ENCODE results near the gene NEMP1.
"Not testable (repeated sequence)": the region's sequence is repeated elsewhere in the genome, so short reads cannot be mapped to it uniquely, and the experiment has no call there.

The NEMP1 gene

GRCh38 chr12:57029457-57029856, 49.1 kb downstream of the NEMP1 start:
- DNase-seq (ENCODE audit: low read depth in 2 of 2) = no peak

GRCh38 chr12:57027805-57028153, 50.8 kb downstream of the NEMP1 start:
- no peak for DNase-seq (ENCODE audit: low read depth in 2 of 2)

GRCh38 chr12:57027011-57027804, 51.4 kb downstream of the NEMP1 start:
- no peak for DNase-seq (ENCODE audit: low read depth in 2 of 2)

DNA sequence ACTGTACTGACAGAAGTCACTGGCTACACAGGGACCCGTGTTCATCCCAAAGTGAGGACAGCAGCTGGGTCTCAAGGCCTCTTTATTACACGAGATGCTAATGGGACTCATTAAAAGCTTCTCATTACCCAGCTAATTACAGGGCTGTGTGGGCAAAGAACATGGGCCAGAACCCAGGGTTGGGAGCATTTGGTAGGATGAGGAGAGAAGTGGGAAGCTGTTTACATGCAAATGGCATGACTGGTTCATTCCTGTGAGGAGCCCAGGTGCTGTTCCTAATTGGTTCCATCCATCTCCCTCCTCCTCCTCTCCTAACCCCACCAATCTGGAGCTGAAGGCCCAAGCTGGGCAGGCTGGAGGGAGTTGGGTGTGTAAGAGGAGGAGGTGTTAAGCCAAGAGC, 53.4 kb downstream of the NEMP1 start:
- DNase-seq (ENCODE audit: low read depth in 2 of 2) = no peak

DNA sequence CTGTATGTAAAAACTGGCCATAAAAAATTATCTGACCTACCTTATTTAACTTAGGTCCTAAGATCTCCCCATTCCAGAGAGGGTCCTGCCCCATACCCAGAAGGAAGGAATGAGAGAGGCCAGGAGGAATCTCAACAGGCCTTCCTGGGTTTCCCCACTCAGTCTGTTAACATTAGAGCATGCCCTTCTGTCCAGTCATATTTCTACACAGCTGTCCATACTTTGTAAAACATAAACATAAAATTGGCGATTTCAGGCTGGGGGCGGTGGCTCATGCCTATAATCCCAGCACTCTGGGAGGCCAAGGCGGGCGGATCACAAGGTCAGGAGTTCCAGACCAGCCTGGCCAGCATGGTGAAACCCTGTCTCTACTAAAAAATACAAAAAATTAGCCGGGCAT, 56.3 kb downstream of the NEMP1 start:
- not testable (repeated sequence) for DNase-seq (ENCODE audit: low read depth in 2 of 2)

GRCh38 chr12:57019983-57020719, 58.4 kb downstream of the NEMP1 start:
- no peak for DNase-seq (ENCODE audit: low read depth in 2 of 2)

GRCh38 chr12:57018906-57019305, 59.7 kb downstream of the NEMP1 start:
- no peak for DNase-seq (ENCODE audit: low read depth in 2 of 2)

DNA sequence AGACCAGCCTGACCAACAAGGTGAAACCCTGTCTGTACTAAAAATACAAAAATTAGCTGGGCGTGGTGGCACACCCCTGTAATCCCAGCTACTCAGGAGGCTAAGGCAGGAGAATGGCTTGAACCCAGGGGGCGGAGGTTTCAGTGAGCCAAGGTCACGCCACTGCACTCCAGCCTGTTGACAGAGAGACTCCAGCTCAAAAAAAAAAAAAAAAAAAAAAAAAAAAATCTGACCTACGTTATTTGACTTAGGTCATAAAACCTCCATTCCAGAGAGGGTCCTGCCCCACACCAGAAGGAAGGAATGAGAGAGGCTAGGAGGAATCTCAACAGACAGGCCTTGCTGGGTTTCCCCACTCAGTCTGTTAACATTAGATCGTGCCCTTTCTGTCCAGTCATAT, 60.2 kb downstream of the NEMP1 start:
- not testable (repeated sequence) for DNase-seq (ENCODE audit: low read depth in 2 of 2)

DNA sequence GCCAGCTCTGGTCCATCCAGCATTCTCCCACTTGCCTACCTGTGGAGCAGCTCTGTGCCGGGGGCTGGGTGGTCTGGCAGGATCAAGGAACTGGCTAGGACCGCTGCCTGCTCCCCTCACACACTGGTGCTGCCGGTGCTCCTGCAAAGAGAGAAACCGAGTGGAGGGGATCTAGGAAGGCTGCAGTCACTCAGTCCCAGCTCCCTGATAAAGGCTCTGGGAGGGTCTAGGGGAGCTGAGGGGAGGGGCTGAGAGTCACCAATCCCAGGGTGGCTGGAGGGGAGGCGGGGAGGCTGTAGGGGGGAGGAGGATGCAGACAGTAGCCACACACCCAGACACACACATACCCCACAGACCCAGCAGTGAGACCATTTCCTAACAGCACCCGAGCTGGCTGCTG, 62.2 kb downstream of the NEMP1 start, which contains the start of gene TAC3:
TAC3 (minus strand) TSS at position 182 of the 400 bp plus-strand sequence. CDS start 732 bp downstream, outside the sequence.
- no peak for DNase-seq (ENCODE audit: low read depth in 2 of 2)

DNA sequence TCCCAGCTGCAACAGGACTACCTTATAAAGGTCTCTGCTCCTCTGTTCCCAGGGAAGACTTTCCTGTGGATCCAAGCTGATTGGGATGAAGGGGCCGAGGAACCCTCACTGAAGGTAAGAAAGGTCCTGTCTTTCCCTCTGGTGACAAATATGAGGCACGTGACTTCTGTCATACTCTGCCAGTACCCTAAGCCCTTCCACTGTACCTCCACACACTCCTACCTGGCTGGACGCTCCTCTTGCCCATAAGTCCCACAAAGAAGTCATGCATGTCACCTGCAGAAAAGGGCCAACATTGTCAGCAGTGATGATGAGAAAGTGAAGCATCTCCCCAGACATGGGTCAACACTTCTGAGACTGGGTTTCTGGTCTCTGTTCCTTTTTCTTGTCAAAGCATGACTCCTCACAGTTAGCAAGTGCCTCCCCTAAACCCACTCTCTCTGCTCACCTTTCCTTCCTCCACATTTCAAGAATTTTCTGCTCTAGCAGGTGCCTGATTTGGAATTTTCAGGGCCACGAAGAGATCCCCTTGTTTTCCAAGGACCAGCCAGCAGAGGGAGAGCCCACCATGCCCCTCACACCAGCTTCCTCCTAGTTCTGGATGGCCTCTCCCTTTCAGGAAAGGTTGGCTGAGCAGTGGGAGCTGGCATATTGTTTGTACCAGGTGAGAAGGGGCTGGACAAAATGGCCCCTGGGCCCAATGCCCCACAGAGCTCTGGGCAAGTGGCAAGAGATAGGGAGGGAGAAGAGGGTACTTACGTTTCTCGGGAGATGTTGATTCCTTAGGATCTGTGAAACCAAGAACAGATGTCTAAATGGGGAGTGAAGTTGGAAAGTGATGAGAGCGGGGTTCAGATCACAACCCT, 65.8 kb downstream of the NEMP1 start:
- DNase-seq (ENCODE audit: low read depth in 2 of 2) = no peak

GRCh38 chr12:57011438-57012424, 66.9 kb downstream of the NEMP1 start:
- no peak for DNase-seq (ENCODE audit: low read depth in 2 of 2)

GRCh38 chr12:57010627-57011247, 67.9 kb downstream of the NEMP1 start:
- DNase-seq (ENCODE audit: low read depth in 2 of 2) = no peak

GRCh38 chr12:57009949-57010626, 68.5 kb downstream of the NEMP1 start:
- no peak for DNase-seq (ENCODE audit: low read depth in 2 of 2)

- no peak for DNase-seq (ENCODE audit: low read depth in 2 of 2)
These were observed 70.4 kb downstream of the NEMP1 start for GRCh38 chr12:57008178-57008577.

- no peak for DNase-seq (ENCODE audit: low read depth in 2 of 2)
These were observed 71.6 kb downstream of the NEMP1 start for GRCh38 chr12:57006809-57007475.

GRCh38 chr12:57005980-57006808, 72.4 kb downstream of the NEMP1 start, which contains the start of gene ZBTB39:
Gene ZBTB39 (minus strand): TSS chr12:57006546. CDS start chr12:57004917, 1,629 bp downstream.
- peak; percentile 57 to 58 for DNase-seq (ENCODE audit: low read depth in 2 of 2)

Data from stimulated activated CD8-positive, alpha-beta memory T cell treated with anti-CD3 and anti-CD28 coated beads, Interleukin-15, amount 100 ng/mL, for 48 hours (primary cell).